Liver (tissue), 3 donors: ENCODE data around the gene ZNF74.

Experiments used
- FOXA1 ChIP-seq: IDR thresholded peaks from 2 replicates; pipeline ENCODE4 v1.6.1; 2016; ENCODE audit warnings: antibody characterized with exemption
- JUND ChIP-seq, 2 donors: IDR thresholded peaks; 2 replicates each; pipeline ENCODE4 v1.6.1; 2016; ENCODE audit warnings: antibody characterized with exemption in 2 of 2
- RXRA ChIP-seq, 2 donors: IDR thresholded peaks; 2 replicates each; pipeline ENCODE4 v1.6.1; 2017 to 2018; ENCODE audit warnings: antibody characterized with exemption in 2 of 2, mild to moderate bottlenecking in 1 of 2
- TF ChIP-seq, protein P1 (sequence below): fragments of 150-350 bp; IDR thresholded peaks from 2 replicates; pipeline ENCODE4 v1.5.1; 2017; ENCODE audit warnings: improper control_type of control experiment, low read depth, low read length; ENCODE audit not compliant: missing input control
- donor health status: healthy.
- donor health status: healthy.

DNA sequence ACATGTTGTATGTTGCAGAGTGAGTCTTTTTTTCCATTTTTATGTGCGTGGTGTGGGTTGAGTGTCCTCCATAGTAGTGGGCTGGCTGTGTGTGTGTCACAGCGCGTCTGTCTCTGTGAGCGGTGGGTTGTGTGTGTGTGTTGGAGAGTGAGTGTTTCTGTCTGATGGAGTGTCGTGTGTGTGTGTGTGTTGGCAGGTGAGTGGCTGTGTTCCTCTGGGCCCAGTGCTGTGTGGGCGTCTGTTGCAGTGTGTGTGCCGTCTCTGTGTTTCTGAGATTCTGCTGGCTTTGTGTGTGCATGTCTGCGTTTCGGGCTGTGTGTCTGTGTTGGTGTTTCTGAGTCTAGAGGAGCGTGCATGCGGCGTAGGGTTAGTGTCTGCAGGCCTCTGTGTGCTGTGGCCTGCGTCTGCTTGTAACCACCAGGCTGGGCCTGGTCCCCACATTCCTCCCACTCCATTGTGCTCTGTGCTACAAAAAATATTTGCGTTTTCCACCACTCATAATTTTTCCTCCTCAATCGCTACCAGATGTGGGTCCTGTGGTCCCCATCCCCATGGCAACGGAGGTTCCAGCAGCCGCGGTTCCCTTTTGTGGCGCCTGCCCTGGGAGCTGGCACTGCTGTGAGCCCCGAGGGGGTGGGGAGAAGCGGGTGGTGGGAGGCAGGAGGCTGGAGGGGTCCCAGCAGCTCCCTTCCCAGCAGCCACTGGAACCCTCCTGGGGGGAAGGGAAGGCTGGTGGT lies 28.5 kb downstream of the ZNF74 start:
- TF ChIP-seq JUND (IDR thresholded peaks at IDR 0.05) (no peak), FOXA1 (no peak), RXRA (IDR thresholded peaks at IDR 0.05) (no peak)
- TF ChIP-seq, protein P1, sequence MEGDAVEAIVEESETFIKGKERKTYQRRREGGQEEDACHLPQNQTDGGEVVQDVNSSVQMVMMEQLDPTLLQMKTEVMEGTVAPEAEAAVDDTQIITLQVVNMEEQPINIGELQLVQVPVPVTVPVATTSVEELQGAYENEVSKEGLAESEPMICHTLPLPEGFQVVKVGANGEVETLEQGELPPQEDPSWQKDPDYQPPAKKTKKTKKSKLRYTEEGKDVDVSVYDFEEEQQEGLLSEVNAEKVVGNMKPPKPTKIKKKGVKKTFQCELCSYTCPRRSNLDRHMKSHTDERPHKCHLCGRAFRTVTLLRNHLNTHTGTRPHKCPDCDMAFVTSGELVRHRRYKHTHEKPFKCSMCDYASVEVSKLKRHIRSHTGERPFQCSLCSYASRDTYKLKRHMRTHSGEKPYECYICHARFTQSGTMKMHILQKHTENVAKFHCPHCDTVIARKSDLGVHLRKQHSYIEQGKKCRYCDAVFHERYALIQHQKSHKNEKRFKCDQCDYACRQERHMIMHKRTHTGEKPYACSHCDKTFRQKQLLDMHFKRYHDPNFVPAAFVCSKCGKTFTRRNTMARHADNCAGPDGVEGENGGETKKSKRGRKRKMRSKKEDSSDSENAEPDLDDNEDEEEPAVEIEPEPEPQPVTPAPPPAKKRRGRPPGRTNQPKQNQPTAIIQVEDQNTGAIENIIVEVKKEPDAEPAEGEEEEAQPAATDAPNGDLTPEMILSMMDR = no peak
